Activated CD8-positive, alpha-beta T cell treated with anti-CD3 and anti-CD28 coated beads for 36 hours (primary cell): Measurements from ENCODE around the gene NARS2. TPM values are rescaled to one million over a fixed set of nuclear protein-coding genes. Genes with fewer than 3 reads are reported as not detected.

ENCODE experiments used
- ATAC-seq: fragments of 200-7000 bp; cut with Tn5 transposase; one replicate; pipeline ENCODE4 v1.10.0; 2021; ENCODE audit warnings: mild to moderate bottlenecking, moderate library complexity
- CTCF ChIA-PET: fragments of 350-600 bp; sonication (Branson Sonifier 250); formaldehyde crosslinking; loops from one replicate; lab custom pipeline; 2021; ENCODE audit warnings: antibody characterized with exemption; lab: Charles Lee
- POLR2A ChIA-PET: fragments of 350-600 bp; sonication (Branson Sonifier 250); formaldehyde crosslinking; loops from one replicate; lab custom pipeline; 2021; ENCODE audit warnings: antibody characterized with exemption; lab: Charles Lee
- DNase-seq: peaks from one replicate; pipeline ENCODE4 v3.0.0-alpha.2; 2020
- H3K27ac Mint-ChIP-seq: one replicate; pipeline ENCODE4 v1.8.0; 2021; ENCODE audit warnings: mild to moderate bottlenecking, mixed read lengths
- H3K27me3 Mint-ChIP-seq: one replicate; pipeline ENCODE4 v1.8.0; 2021; ENCODE audit warnings: mixed read lengths
- H3K36me3 Mint-ChIP-seq: one replicate; pipeline ENCODE4 v1.8.0; 2021; ENCODE audit warnings: low read depth, mixed read lengths
- H3K4me1 Mint-ChIP-seq: one replicate; pipeline ENCODE4 v1.8.0; 2021; ENCODE audit warnings: low read depth, mixed read lengths
- H3K4me3 Mint-ChIP-seq: one replicate; pipeline ENCODE4 v1.8.0; 2021; ENCODE audit warnings: mild to moderate bottlenecking, moderate library complexity, mixed read lengths
- H3K9me3 Mint-ChIP-seq: one replicate; pipeline ENCODE4 v1.8.0; 2021; ENCODE audit warnings: mixed read lengths
- intact Hi-C: fragments of 100-400 bp; cut with micrococcal nuclease; formaldehyde crosslinking; loops from one replicate; pipeline ENCODE4 v1.10.0; 2022
- total RNA-seq, 2 experiments: library from RNA; stranded (reverse); gene quantifications; one replicate each; pipeline ENCODE4 v1.2.3, GENCODE V29; 2021
- TF ChIP-seq, protein P1 (sequence below): fragments of 200-600 bp; IDR thresholded peaks from one replicate; pipeline ENCODE4 v1.8.0; 2022; ENCODE audit warnings: antibody characterized with exemption, mild to moderate bottlenecking

Gene NARS2
- total RNA-seq, 2 experiments from 2014 or later: 26.2 to 32.1 TPM

DNA sequence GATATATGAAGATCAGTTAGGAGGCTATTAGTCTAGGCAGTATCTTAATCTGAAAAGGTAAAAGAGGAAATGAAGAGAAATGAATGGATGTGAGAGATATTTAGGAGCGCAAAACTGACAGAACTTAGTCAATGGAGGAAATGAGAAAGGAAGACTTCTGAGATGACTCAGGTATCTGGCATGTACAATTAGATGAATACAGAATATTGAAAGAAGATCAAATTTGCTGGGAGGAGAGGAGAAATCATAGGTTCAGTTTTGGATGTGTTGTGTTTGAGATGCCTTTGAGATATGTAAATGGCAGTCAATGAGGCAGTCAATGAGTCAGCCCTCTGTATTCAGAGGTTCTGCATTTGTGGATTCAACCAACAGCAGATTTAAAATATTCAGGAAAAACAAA lies 114.2 kb downstream of the NARS2 start:
- Mint-ChIP-seq H3K36me3 (peaks cover 52% of the 10 kb centered on the region), H3K9me3 (no peaks in the 10 kb centered on the region), H3K27me3 (no peaks in the 10 kb centered on the region), H3K4me3 (no peak overlapping the region), H3K4me1 (peaks cover 13% of the 10 kb centered on the region), H3K27ac (no peak overlapping the region)
- no peak for ATAC-seq
- CTCF ChIA-PET: no interaction called here
- POLR2A ChIA-PET: no interaction called here
- DNase-seq: no peak
- intact Hi-C loops: no loop called here
- TF ChIP-seq, protein P1, sequence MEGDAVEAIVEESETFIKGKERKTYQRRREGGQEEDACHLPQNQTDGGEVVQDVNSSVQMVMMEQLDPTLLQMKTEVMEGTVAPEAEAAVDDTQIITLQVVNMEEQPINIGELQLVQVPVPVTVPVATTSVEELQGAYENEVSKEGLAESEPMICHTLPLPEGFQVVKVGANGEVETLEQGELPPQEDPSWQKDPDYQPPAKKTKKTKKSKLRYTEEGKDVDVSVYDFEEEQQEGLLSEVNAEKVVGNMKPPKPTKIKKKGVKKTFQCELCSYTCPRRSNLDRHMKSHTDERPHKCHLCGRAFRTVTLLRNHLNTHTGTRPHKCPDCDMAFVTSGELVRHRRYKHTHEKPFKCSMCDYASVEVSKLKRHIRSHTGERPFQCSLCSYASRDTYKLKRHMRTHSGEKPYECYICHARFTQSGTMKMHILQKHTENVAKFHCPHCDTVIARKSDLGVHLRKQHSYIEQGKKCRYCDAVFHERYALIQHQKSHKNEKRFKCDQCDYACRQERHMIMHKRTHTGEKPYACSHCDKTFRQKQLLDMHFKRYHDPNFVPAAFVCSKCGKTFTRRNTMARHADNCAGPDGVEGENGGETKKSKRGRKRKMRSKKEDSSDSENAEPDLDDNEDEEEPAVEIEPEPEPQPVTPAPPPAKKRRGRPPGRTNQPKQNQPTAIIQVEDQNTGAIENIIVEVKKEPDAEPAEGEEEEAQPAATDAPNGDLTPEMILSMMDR: no peak

DNA sequence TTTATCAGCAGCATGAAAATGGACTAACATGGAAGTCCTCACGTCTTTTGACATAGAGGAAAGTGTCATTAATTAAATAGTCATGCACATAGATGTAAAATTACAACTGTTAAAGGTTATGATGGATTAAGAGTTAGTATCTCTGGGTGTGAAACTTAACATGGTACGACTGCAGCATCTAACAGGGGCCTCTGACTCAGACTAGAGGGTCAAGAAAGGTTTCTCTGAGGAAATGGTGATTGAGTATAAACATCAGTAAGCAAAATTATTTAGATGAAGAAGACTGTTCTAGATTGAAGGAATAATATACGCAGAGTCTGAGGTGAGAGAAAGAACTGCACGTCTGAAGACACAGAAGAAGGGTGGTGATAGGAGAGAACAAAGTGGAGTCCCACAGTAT lies 114.9 kb downstream of the NARS2 start:
- POLR2A ChIA-PET: no interaction called here
- intact Hi-C loops: no loop called here
- Mint-ChIP-seq H3K4me1 (peaks cover 10% of the 10 kb centered on the region), H3K4me3 (no peak overlapping the region), H3K27me3 (no peaks in the 10 kb centered on the region), H3K27ac (no peak overlapping the region), H3K9me3 (no peaks in the 10 kb centered on the region), H3K36me3 (peaks cover 52% of the 10 kb centered on the region)
- no peak for DNase-seq
- no peak for ATAC-seq
- CTCF ChIA-PET: no interaction called here
- TF ChIP-seq, protein P1: no peak

DNA sequence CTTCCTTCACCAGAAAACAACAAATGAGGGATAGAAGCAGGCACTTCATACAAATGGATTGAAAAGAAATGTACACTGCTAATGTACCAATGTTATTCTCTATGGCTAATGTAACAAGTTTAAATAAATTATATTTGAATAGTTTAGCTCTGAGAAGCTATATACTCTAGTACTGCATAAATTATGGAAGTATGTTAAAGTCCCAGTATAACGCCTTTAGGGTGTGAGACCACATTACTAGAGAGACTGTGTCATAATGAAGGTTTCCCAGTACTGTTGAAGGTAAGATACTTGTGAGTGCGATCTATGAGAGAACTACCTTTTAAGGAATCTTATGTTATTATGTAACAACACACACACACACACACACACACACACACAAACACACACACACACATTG lies 117.2 kb downstream of the NARS2 start:
- intact Hi-C loops: no loop called here
- H3K4me1 Mint-ChIP-seq: peaks cover 11% of the 10 kb centered on the region
- no peak overlapping the region for H3K27ac Mint-ChIP-seq
- H3K9me3 Mint-ChIP-seq: no peaks in the 10 kb centered on the region
- H3K4me3 Mint-ChIP-seq: no peak overlapping the region
- no peak for DNase-seq
- ATAC-seq: no peak
- POLR2A ChIA-PET: no interaction called here
- H3K36me3 Mint-ChIP-seq: peaks cover 45% of the 10 kb centered on the region
- CTCF ChIA-PET: interaction anchor here (1.2 to 1.4 kb wide), 2 partner anchors 42 to 107 kb away, joined by 3 read pairs; no protein-coding TSS in a partner anchor
- no peaks in the 10 kb centered on the region for H3K27me3 Mint-ChIP-seq
- TF ChIP-seq, protein P1: no peak

DNA sequence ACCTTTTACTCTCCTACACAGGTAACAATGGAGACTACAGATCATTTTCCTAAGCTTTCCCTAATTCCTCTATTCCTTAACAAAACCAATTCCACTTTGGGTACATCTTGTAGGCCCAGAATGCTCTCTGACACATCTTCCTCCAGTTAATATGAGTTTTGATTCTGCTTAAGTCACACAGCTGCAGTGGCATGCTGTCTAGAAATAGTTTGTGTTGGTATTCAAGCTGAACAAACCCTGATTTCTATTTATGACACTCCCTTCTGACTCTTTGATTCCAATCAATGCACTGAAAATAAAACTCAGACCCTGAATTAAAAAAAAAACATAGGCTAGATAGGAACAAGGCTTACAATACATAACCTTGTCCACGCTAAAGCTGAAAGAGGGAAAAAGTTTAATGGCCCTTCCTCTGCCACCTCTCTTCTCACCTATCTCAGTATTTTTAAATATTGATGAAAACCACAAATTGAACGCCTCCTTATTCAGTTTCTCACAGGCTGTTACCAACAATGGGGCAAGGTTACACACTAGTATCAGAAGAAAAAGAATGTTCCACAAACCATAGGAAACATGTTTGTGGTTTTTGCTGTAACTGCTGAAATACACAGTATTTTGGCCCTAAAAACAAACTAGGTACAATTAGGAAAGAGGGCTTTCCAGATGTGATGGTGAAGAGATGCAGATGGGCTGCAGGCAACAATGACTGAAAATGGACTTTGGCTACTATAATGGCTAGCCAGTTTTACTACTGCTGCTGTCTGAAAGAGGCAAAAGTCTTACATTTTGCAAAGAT lies 121.3 kb downstream of the NARS2 start:
- H3K27me3 Mint-ChIP-seq: no peaks in the 10 kb centered on the region
- DNase-seq (no peak), ATAC-seq (no peak)
- CTCF ChIA-PET: interaction anchor here (0.8 to 1.7 kb wide), 2 partner anchors 21 to 111 kb away, joined by 3 to 8 read pairs; no protein-coding TSS in a partner anchor
- no peaks in the 10 kb centered on the region for H3K9me3 Mint-ChIP-seq
- H3K36me3 Mint-ChIP-seq: peaks cover 15% of the 10 kb centered on the region
- POLR2A ChIA-PET: no interaction called here
- H3K4me1 Mint-ChIP-seq: peaks cover 8% of the 10 kb centered on the region
- TF ChIP-seq, protein P1: no peak
- peak overlapping the region; percentile 26 for H3K27ac Mint-ChIP-seq
- intact Hi-C loops: no loop called here
- no peak overlapping the region for H3K4me3 Mint-ChIP-seq
